Spleen (tissue), 7 donors: ENCODE data around the gene GLP1R.

Source experiments
- POLR2A ChIP-seq, 3 donors: fragments of 450-650 bp; IDR thresholded peaks; one replicate each; pipeline ENCODE4 v1.5.1; 2017; ENCODE audit warnings: antibody characterized with exemption in 3 of 3, mild to moderate bottlenecking in 1 of 3
- POLR2AphosphoS5 ChIP-seq, 3 donors: sonication (generic); formaldehyde crosslinking; IDR thresholded peaks; one replicate each; pipeline ENCODE4 v1.5.1; 2017; ENCODE audit warnings: antibody characterized with exemption in 3 of 3
- TF ChIP-seq, protein P1 (sequence below), 11 experiments: fragments of 200-600 bp in 7 of 11; fragments of 450-650 bp in 4 of 11; sonication (generic) in 4 of 11; IDR thresholded peaks in 8 of 11; conservative IDR thresholded peaks in 3 of 11; 1 replicate in 7 of 11; 2 replicates in 4 of 11; pipeline versions ENCODE4 v1.4.0 to v1.8.0; 2016 to 2021; ENCODE audit warnings: antibody characterized with exemption in 11 of 11, inconsistent platforms in 4 of 11, mild to moderate bottlenecking in 1 of 11
- donor health status: DM: no; HTN: no; CAD: no; lungs with moderate emphysema.
- donor health status: DM: no; HTN: no; CAD: no.
- donor health status: DM: no; HTN: no; CAD: no.

DNA sequence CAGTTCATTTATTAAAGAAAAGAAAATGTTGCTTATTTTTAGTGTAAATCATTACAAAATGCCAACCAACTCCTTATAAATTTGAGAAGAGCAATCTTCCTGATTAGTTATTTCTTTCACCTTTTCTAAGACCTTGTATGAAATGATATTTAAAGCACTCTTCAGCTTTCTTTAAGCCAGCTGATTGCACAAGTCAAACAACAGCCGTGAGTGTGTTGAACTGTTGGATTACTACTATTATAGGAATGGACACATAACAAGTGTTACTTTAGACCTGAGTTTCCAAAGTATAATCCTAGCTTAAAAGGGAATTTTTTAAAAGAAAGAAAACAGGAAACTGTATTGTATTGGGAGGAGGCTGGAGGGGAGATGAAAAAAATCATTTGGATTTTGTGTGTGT is 26.8 kb upstream of the GLP1R start:
- TF ChIP-seq, protein P1, sequence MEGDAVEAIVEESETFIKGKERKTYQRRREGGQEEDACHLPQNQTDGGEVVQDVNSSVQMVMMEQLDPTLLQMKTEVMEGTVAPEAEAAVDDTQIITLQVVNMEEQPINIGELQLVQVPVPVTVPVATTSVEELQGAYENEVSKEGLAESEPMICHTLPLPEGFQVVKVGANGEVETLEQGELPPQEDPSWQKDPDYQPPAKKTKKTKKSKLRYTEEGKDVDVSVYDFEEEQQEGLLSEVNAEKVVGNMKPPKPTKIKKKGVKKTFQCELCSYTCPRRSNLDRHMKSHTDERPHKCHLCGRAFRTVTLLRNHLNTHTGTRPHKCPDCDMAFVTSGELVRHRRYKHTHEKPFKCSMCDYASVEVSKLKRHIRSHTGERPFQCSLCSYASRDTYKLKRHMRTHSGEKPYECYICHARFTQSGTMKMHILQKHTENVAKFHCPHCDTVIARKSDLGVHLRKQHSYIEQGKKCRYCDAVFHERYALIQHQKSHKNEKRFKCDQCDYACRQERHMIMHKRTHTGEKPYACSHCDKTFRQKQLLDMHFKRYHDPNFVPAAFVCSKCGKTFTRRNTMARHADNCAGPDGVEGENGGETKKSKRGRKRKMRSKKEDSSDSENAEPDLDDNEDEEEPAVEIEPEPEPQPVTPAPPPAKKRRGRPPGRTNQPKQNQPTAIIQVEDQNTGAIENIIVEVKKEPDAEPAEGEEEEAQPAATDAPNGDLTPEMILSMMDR (IDR thresholded peaks at IDR 0.05 in 8 of 11, conservative IDR thresholded peaks at IDR 0.05 in 3 of 11): no peak
- TF ChIP-seq POLR2AphosphoS5 (IDR thresholded peaks at IDR 0.05) (no peak), POLR2A (IDR thresholded peaks at IDR 0.05) (no peak)
